NCI-H446 treated with DMSO at 0.1 percent for 48 hours (cell line): ENCODE results near the gene SLC25A31.

ENCODE experiments used
- DNase-seq: peaks from one replicate; lab custom pipeline; 2025; lab: John Stamatoyannopoulos, UW

Gene SLC25A31

GRCh38 chr4:127730142-127730913 lies at the start of gene SLC25A31:
TSS of gene SLC25A31 (plus strand) at chr4:127730400. CDS start at chr4:127730546, 146 bp downstream.
- DNase-seq = no peak

- no peak for DNase-seq
Measured at GRCh38 chr4:127685292-127685691, 44.9 kb upstream of the SLC25A31 start.

- no peak for DNase-seq
Measured at GRCh38 chr4:127686658-127687057, 43.5 kb upstream of the SLC25A31 start.

GRCh38 chr4:127687580-127687979 lies 42.6 kb upstream of the SLC25A31 start:
- no peak for DNase-seq

GRCh38 chr4:127698789-127699200 lies 31.4 kb upstream of the SLC25A31 start:
- no peak for DNase-seq

- peak; percentile 5 for DNase-seq
Measured at GRCh38 chr4:127708985-127709384, 21.2 kb upstream of the SLC25A31 start.

- DNase-seq = no peak
Measured at GRCh38 chr4:127709456-127709855, 20.7 kb upstream of the SLC25A31 start.

GRCh38 chr4:127731406-127731805 lies 1.2 kb downstream of the SLC25A31 start:
- no peak for DNase-seq

- DNase-seq = peak; percentile 26
Measured at GRCh38 chr4:127732623-127733328, 2.6 kb downstream of the SLC25A31 start.

GRCh38 chr4:127734976-127735375 lies 4.8 kb downstream of the SLC25A31 start:
- DNase-seq = no peak

- DNase-seq = no peak
Measured at GRCh38 chr4:127737295-127737694, 7.1 kb downstream of the SLC25A31 start.

- DNase-seq = no peak
Measured at GRCh38 chr4:127741247-127741646, 11.0 kb downstream of the SLC25A31 start.

GRCh38 chr4:127747883-127748282 lies 17.7 kb downstream of the SLC25A31 start:
- DNase-seq = no peak

- DNase-seq = no peak
Measured at GRCh38 chr4:127748957-127749356, 18.8 kb downstream of the SLC25A31 start.

- no peak for DNase-seq
Measured at GRCh38 chr4:127756906-127757305, 26.7 kb downstream of the SLC25A31 start.

- no peak for DNase-seq
Measured at GRCh38 chr4:127759228-127759820, 29.1 kb downstream of the SLC25A31 start.

GRCh38 chr4:127759893-127760292 lies 29.7 kb downstream of the SLC25A31 start:
- DNase-seq = no peak

GRCh38 chr4:127771535-127772275 lies 41.5 kb downstream of the SLC25A31 start:
- DNase-seq = no peak

GRCh38 chr4:127772769-127773671 lies 42.8 kb downstream of the SLC25A31 start:
- no peak for DNase-seq

- DNase-seq = no peak
Measured at GRCh38 chr4:127775843-127776242, 45.6 kb downstream of the SLC25A31 start.

- DNase-seq = no peak
Measured at GRCh38 chr4:127776620-127777019, 46.4 kb downstream of the SLC25A31 start.
